ENCODE measurements around the gene CCDC88A. TPM values are rescaled to one million over a fixed set of nuclear protein-coding genes. Genes with fewer than 3 reads are reported as not detected.
"Not testable (repeated sequence)": the region's sequence is repeated elsewhere in the genome, so short reads cannot be mapped to it uniquely, and the experiment has no call there.

CCDC88A gene
- total RNA-seq, 1 experiment from 2014 or later = 58.0 TPM

GRCh38 chr2:55330541-55331297 is 88.9 kb downstream of the CCDC88A start:
- DNase-seq (ENCODE audit: extremely low read depth, low read depth) = no peak

- DNase-seq (ENCODE audit: extremely low read depth, low read depth) = no peak
These were observed 92.0 kb downstream of the CCDC88A start for GRCh38 chr2:55327470-55328230.

- no peak for DNase-seq (ENCODE audit: extremely low read depth, low read depth)
These were observed 104.7 kb downstream of the CCDC88A start for GRCh38 chr2:55314985-55315384.

- DNase-seq (ENCODE audit: extremely low read depth, low read depth) = no peak
These were observed 108.2 kb downstream of the CCDC88A start for GRCh38 chr2:55311444-55311870.

- DNase-seq (ENCODE audit: extremely low read depth, low read depth) = no peak
These were observed 110.2 kb downstream of the CCDC88A start for GRCh38 chr2:55309446-55309845.

GRCh38 chr2:55302241-55302640 is 117.4 kb downstream of the CCDC88A start:
- DNase-seq (ENCODE audit: extremely low read depth, low read depth) = no peak

GRCh38 chr2:55301277-55301676 is 118.4 kb downstream of the CCDC88A start:
- DNase-seq (ENCODE audit: extremely low read depth, low read depth) = no peak

- no peak for DNase-seq (ENCODE audit: extremely low read depth, low read depth)
These were observed 123.3 kb downstream of the CCDC88A start for GRCh38 chr2:55296393-55296792.

- DNase-seq (ENCODE audit: extremely low read depth, low read depth) = no peak
These were observed 136.6 kb downstream of the CCDC88A start for GRCh38 chr2:55283083-55283482.

GRCh38 chr2:55282110-55282917 is 137.3 kb downstream of the CCDC88A start:
- DNase-seq (ENCODE audit: extremely low read depth, low read depth) = peak; percentile 80

- DNase-seq (ENCODE audit: extremely low read depth, low read depth) = not testable (repeated sequence)
These were observed 138.7 kb downstream of the CCDC88A start for GRCh38 chr2:55280851-55281546.

GRCh38 chr2:55279859-55280424 is 139.7 kb downstream of the CCDC88A start:
- DNase-seq (ENCODE audit: extremely low read depth, low read depth) = not testable (repeated sequence)

- DNase-seq (ENCODE audit: extremely low read depth, low read depth) = not testable (repeated sequence)
These were observed 140.3 kb downstream of the CCDC88A start for GRCh38 chr2:55279214-55279835.

GRCh38 chr2:55277310-55277709 is 142.3 kb downstream of the CCDC88A start:
- no peak for DNase-seq (ENCODE audit: extremely low read depth, low read depth)

- not testable (repeated sequence) for DNase-seq (ENCODE audit: extremely low read depth, low read depth)
These were observed 145.3 kb downstream of the CCDC88A start for GRCh38 chr2:55274346-55274745.

GRCh38 chr2:55269645-55269990 is 150.0 kb downstream of the CCDC88A start:
- DNase-seq (ENCODE audit: extremely low read depth, low read depth) = no peak

GRCh38 chr2:55268907-55269644 is 150.6 kb downstream of the CCDC88A start, which contains the start of gene MTIF2:
TSS of gene MTIF2 (minus strand) at chr2:55269231. CDS start at chr2:55263858, 5,373 bp downstream.
- peak; percentile 94 for DNase-seq (ENCODE audit: extremely low read depth, low read depth)

- no peak for DNase-seq (ENCODE audit: extremely low read depth, low read depth)
These were observed 151.3 kb downstream of the CCDC88A start for GRCh38 chr2:55268288-55268906.
